Measurements from ENCODE around the gene MPV17.
"Not testable (repeated sequence)": the region's sequence is repeated elsewhere in the genome, so short reads cannot be mapped to it uniquely, and the experiment has no call there.

MPV17 gene, protein sequence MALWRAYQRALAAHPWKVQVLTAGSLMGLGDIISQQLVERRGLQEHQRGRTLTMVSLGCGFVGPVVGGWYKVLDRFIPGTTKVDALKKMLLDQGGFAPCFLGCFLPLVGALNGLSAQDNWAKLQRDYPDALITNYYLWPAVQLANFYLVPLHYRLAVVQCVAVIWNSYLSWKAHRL

GRCh38 chr2:27322766-27323595 lies at the start of gene MPV17:
Gene MPV17 (minus strand): TSS chr2:27323097. CDS start chr2:27322517, 580 bp downstream.
- peak; percentile 91 for DNase-seq (ENCODE audit: low read depth)

- DNase-seq (ENCODE audit: low read depth) = peak; percentile 57
Observed at GRCh38 chr2:27370816-27371620, 48.1 kb upstream of the MPV17 start.

DNA sequence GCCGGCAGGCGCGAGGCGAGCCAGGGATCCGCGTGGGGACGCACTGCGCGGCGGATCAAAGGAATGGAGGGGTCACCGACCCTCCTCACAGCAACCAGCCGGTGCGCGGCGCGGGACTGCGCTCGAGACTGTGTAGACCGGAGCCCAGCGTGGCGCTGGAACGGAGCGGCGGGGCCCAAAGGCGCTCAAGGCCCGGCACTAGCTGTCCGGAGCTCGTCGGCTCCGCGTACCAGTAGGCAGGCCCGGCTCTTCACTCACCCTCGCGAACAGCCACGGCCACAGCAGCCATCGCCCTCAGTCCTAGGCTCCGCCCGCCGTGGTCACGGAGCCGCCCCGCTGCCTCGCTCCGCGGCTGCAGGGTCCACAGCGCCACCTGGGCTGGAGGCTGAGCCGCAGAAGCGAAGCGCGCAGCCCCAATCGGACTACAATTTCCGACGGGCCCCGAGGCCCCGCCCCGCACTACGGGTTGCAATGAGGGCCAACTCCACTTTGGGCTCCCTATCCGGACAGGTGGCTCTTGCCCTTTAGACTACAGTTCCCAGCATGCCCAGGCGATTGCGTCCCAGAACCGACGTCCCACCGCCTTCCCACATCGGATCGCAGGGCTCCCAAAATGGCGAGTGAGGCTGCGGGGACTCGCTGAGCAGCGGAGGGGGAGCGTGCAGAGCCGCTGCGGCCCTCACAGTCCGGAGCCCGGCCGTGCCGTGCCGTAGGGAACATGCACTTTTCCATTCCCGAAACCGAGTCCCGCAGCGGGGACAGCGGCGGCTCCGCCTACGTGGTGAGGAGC lies 47.3 kb upstream of the MPV17 start, which contains the start of the genes EIF2B4 and SNX17:
EIF2B4 (minus strand) TSS at position 313 of the 790 bp plus-strand sequence; CDS start at position 289, 24 bp downstream.
SNX17 (plus strand) TSS at position 591 of the 790 bp plus-strand sequence; CDS start at position 719, 128 bp downstream.
- DNase-seq (ENCODE audit: low read depth) = peak; percentile 99

- peak; percentile 71 for DNase-seq (ENCODE audit: low read depth)
Observed at GRCh38 chr2:27369471-27370025, 46.7 kb upstream of the MPV17 start.

- no peak for DNase-seq (ENCODE audit: low read depth)
Observed at GRCh38 chr2:27363933-27364332, 41.0 kb upstream of the MPV17 start.

GRCh38 chr2:27362678-27363420 lies 40.0 kb upstream of the MPV17 start:
- no peak for DNase-seq (ENCODE audit: low read depth)

DNA sequence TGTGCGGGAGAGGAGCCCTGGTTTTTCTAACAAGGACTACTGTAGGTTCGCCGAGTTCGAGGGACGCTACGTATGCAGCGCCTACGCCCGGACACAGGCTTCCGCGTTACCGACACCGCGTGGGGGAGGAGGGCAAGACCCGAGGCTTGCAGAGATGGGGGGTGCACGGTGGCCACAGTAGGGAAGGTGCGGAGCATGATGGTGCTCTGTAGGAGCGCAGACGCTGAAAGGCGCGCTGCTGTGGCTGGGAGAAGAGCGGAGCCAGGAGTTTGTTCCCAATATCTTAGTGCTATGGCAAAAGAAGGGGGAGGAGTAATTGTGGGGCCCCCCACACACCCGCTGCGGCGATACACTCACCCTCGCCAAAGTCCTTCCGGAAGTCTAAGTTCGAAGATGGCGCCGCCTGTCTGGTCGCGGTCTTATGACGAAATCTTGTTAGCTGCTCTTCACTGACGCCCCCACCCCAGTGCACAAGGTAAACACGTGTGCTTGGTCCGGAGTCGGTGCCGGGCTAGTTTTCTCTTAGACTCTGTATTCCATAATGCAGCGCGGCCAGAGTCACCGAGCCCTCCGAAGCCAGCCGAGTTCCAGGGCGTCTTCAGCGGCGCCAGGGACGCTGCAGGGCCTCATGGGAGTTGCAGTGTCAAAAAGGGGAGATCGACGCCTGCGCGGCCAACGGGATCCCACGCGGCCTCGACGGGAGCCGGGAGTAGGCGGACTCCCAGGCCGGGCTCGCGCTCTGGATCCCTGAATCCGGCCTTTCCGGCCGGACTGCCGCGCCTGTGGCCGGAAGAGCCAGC lies 33.7 kb upstream of the MPV17 start, which contains the start of gene GTF3C2:
GTF3C2 (minus strand) TSS at position 383 of the 800 bp plus-strand sequence. CDS start 13,210 bp downstream, outside the sequence.
- peak; percentile 97 for DNase-seq (ENCODE audit: low read depth)

DNA sequence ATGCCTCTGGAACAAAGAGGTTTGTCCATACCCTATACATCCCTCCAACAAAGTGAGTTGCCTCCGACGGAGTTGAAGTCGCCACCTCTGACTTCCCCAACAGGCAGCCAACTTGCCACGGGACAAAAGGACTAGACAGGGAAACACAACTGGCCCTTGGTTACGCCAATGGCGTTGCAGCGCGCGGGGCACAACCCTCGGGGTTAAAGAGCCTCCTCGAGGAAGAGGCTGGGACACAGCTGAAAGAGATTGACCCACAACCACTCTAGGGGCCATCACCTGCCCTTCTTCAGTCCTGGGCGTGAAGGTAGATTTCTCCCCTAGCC lies 33.1 kb upstream of the MPV17 start:
- DNase-seq (ENCODE audit: low read depth) = peak; percentile 74

- no peak for DNase-seq (ENCODE audit: low read depth)
Observed at GRCh38 chr2:27354597-27354927, 31.7 kb upstream of the MPV17 start.

GRCh38 chr2:27353762-27354596 lies 31.1 kb upstream of the MPV17 start:
- peak; percentile 24 for DNase-seq (ENCODE audit: low read depth)

DNA sequence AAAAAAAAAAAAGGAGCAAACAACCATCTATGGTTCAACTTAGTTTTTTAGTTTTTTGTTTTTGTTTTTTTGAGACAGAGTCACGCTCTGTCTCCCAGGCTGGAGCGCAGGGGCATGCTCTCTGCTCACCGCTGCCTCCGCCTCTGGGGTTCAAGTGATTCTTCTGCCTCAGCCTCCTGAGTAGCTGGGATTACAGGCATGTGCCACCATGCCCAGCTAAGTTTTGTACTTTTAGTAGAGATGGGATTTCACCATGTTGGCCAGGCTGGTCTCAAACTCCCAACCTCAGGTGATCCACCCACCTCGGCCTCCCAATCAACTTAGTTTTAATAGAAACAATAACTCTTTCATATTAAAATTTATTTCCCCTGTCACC lies 30.5 kb upstream of the MPV17 start:
- not testable (repeated sequence) for DNase-seq (ENCODE audit: low read depth)

GRCh38 chr2:27351802-27352598 lies 29.1 kb upstream of the MPV17 start:
- no peak for DNase-seq (ENCODE audit: low read depth)

DNA sequence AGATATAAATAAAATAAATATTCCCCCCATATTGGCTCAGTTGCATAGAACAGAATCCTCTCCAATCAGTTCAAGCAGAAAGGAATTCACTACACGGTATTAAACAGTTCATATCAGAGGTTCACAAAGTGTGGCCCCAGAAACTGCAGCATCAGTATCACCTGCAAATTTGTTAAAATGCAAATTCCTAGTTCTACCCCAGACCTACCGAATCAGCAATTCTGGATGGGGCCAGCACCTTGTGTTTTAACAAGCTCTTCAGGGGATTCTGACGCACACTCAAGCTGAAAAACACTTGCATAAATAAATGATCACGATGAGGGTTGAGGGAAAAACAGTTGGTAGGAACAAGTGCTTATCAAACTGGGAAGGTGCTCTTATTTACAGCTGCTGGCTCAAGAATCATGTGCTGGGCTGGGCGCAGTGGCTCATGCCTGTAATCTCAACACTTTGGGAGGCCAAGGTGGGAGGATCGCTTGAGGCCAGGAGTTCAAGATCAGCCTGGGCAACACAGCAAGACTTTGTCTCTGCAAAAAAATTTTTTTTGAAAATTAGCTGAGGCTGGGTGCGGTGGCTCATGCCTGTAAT lies 27.3 kb upstream of the MPV17 start:
- no peak for DNase-seq (ENCODE audit: low read depth)

DNA sequence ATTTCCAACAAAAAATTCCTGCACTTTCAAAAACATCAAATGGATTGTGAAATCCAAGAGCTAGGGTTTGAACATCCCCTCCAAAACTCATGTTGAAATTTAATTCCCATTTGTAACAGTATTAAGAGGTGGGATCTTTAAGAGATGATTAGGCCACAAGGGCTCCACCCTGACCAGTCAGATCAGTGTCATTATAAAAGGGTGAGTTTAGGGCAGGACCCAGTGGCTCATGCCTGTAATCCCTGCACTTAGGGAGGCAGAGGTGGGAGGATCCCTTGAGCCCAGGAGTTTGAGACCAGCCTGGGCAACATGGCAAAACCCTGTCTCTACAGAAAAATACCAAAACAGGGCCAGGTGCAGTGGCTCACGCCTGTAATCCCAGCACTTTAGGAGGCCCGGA lies 24.7 kb upstream of the MPV17 start:
- no peak for DNase-seq (ENCODE audit: low read depth)

GRCh38 chr2:27336173-27336572 lies 13.3 kb upstream of the MPV17 start:
- DNase-seq (ENCODE audit: low read depth) = no peak

DNA sequence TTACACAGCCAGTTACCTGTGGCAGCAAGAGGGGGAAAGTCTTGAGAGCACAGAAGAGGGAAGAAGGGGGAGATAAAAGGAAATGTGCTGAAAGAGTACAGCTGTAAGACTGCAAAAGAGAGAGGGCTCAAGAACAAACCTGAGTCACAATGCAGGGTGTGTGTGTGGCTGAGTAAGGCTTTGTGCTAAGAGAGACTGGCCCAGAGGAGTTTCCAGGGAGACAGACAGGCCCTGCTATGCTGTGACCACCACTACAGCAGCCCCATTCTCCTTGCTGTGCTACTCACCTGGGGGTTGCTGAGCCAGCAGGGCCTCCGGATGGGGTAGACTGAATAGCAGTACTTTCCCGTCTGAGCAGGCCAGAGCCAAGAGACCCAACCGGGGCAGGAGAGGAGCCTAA lies 12.4 kb upstream of the MPV17 start:
- no peak for DNase-seq (ENCODE audit: low read depth)

DNA sequence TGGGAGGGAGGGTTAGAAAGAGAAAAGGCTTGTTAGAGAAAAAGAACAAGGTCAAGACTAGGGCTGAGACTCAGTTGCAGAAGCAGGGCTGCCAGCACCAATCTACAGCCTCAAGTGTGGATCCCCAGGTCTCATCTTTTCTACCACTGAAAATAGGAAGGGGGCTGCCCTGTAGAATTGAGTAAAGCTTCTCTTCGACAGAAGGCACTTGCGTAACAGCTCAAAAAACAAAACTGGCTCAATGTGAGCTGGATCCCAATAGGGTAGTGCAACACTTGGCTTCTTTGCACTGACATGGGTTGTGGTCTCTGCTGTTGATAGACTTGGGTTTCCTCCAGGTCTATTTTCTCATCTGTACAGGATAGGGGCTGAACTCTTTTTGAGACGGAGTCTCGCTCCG lies 1.8 kb upstream of the MPV17 start:
- DNase-seq (ENCODE audit: low read depth) = no peak

Measured in EH (cell line).